ENCODE results near the gene IRF2BPL.

IRF2BPL gene

DNA sequence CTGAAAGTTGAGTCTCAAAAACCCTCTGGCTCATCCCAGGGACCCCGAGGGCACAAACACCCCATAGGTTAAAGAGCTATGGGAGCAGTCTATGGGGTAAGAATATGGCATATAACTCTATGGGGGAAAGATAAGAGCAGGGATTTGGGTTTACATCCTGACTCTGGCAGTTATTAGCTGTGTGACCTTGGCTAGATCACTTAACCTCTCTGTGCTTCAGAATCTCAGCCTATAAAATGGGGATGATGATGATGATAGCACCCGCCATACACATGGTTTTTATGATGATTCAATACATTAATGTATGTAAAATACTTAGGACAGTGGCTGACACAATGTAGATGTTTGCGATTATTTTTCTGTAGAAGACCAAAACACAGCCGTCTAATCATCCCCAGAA is 26.2 kb downstream of the IRF2BPL start:
- TF ChIP-seq, protein P1, sequence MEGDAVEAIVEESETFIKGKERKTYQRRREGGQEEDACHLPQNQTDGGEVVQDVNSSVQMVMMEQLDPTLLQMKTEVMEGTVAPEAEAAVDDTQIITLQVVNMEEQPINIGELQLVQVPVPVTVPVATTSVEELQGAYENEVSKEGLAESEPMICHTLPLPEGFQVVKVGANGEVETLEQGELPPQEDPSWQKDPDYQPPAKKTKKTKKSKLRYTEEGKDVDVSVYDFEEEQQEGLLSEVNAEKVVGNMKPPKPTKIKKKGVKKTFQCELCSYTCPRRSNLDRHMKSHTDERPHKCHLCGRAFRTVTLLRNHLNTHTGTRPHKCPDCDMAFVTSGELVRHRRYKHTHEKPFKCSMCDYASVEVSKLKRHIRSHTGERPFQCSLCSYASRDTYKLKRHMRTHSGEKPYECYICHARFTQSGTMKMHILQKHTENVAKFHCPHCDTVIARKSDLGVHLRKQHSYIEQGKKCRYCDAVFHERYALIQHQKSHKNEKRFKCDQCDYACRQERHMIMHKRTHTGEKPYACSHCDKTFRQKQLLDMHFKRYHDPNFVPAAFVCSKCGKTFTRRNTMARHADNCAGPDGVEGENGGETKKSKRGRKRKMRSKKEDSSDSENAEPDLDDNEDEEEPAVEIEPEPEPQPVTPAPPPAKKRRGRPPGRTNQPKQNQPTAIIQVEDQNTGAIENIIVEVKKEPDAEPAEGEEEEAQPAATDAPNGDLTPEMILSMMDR (IDR thresholded peaks at IDR 0.05; ENCODE audit: insufficient read depth, missing control alignments): no peak
- FAIRE-seq: no peak
- no peak for DNase-seq (ENCODE audit: insufficient read length, low spot score)

DNA sequence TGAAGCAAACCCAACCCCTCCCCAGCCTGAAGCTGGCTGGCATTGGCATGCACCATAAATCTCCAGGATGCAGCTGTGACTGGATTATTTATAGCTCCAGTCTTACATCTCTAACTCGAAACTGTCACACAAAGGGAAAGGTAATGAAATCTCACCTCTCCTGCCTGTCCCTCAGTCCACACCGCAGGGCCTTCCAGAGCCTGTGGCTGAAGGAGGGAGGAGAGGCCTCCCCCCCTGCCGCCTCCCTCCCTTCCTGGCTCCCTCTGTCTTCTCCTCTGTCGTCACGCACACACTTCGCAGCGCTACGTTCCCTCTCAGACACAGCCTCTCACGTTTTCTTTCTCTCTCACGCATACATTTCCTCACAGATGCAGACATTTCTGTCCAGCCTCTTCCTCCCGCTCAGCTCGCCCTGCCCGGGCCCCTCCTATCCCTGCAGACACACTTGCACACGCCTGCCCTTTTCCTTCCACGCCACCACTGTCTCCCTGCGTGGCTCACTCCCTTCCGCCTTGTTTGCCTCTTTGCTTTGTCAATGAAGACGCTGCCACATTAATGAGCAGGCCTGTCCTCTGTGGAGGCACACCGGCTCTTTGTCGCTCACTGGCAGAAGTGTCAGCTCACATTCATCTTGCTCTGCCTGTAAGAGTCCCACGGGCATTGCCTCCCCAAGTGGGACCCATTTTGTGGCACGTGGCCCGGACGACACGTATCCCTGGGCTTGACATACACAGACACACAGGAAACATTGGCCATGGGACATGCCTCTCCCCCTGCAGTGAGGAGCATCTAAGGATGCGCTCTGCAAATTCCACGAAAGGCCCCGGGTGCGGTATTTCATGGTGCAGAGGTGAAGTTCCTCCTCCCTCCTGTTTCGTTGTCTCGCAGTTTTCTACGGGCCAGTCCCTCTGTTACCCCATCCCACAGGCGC is 27.9 kb downstream of the IRF2BPL start:
- FAIRE-seq (no peak), DNase-seq (ENCODE audit: insufficient read length, low spot score) (no peak)
- TF ChIP-seq, protein P1 (IDR thresholded peaks at IDR 0.05; ENCODE audit: insufficient read depth, missing control alignments): no peak

GRCh38 chr14:76998910-76999309 is 29.6 kb downstream of the IRF2BPL start:
- no peak for FAIRE-seq
- no peak for DNase-seq (ENCODE audit: insufficient read length, low spot score)
- TF ChIP-seq, protein P1 (IDR thresholded peaks at IDR 0.05; ENCODE audit: insufficient read depth, missing control alignments): no peak

- DNase-seq (ENCODE audit: insufficient read length, low spot score): no peak
- no peak for FAIRE-seq
- TF ChIP-seq, protein P1 (IDR thresholded peaks at IDR 0.05; ENCODE audit: insufficient read depth, missing control alignments): no peak
Observed at GRCh38 chr14:76997257-76997970, 31.1 kb downstream of the IRF2BPL start.

- FAIRE-seq: no peak
- DNase-seq (ENCODE audit: insufficient read length, low spot score): no peak
- TF ChIP-seq, protein P1 (IDR thresholded peaks at IDR 0.05; ENCODE audit: insufficient read depth, missing control alignments): no peak
Observed at GRCh38 chr14:76996563-76997146, 31.9 kb downstream of the IRF2BPL start.

DNA sequence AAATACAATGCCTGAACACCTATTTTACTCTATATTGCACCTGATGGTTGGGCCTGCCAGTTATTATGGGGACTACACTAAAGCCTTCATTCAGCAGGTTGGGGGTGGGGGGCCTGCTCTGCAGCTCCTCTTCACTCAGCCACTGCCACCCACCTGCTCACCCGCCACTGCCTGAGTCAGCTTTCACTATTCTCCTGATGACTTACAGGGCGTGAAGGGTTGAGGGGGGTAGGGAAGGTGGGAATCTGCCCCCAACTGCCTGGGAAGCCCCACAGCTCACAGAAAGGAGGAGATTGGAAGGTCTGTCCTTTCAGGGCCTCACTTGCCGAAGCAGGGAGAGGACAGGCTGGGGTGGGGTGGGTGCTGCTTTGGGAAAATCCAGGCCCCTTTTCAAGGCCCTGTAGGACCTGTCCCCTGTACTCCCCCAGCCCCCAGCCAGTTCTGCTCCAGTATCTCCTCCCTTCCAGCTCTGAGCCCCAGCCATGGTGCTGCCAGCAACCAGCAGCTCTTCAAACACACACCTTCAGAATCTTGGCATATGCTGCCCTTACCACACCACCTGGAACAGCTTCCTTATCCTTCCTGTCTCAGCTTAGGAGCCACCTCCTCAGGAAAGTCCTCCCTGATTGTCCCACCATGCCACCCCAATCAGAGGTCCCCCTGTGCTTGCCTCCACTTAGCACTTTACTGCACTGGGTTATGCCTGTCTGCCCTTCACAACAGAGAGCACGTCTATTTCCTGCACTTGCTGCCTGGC is 33.1 kb downstream of the IRF2BPL start:
- DNase-seq (ENCODE audit: insufficient read length, low spot score) (no peak), FAIRE-seq (no peak)
- TF ChIP-seq, protein P1 (IDR thresholded peaks at IDR 0.05; ENCODE audit: insufficient read depth, missing control alignments): no peak

Measured in D721Med (cell line).